Testis (tissue), 3 donors: ENCODE data around the gene NUDT5. TPM values are rescaled to one million over a fixed set of nuclear protein-coding genes. Genes with fewer than 3 reads are reported as not detected.

Experiments
- DNase-seq: peaks from one replicate; pipeline ENCODE4 v3.0.0-alpha.2; 2019
- H3K27ac ChIP-seq, 2 donors: fragments of 200-600 bp; sonication (generic); one replicate each; pipeline ENCODE4 v1.5.1; 2019
- H3K27me3 ChIP-seq: fragments of 200-600 bp; sonication (generic); one replicate; pipeline ENCODE4 v1.5.1; 2019
- H3K36me3 ChIP-seq: fragments of 200-600 bp; sonication (generic); one replicate; pipeline ENCODE4 v1.5.1; 2017; ENCODE audit warnings: low read depth; ENCODE audit errors: missing control alignments
- H3K4me1 ChIP-seq: fragments of 200-600 bp; sonication (generic); one replicate; pipeline ENCODE4 v1.5.1; 2019
- H3K4me3 ChIP-seq, 2 donors: fragments of 200-600 bp; sonication (generic); one replicate each; pipeline ENCODE4 v1.5.1; 2017 to 2019
- H3K9me3 ChIP-seq: fragments of 200-600 bp; sonication (generic); one replicate; pipeline ENCODE4 v1.5.1; 2017
- CTCF ChIP-seq, 3 experiments: fragments of 450-650 bp in 2 of 3; fragments of 200-600 bp in 1 of 3; sonication (generic) in 1 of 3; IDR thresholded peaks; one replicate each; pipeline ENCODE4 v1.5.1; 2016 to 2019; ENCODE audit warnings: antibody characterized with exemption in 3 of 3, mild to moderate bottlenecking in 2 of 3, moderate library complexity in 1 of 3
- POLR2A ChIP-seq: fragments of 450-650 bp; IDR thresholded peaks from one replicate; pipeline ENCODE4 v1.6.1; 2017; ENCODE audit warnings: antibody characterized with exemption, mild to moderate bottlenecking, moderate library complexity
- WGBS, 2 donors: methylation state at CpG; one replicate each; pipeline ENCODE4 v1.1.5; 2018; 5-methylcytosine and 5-hydroxymethylcytosine counted together
- intact Hi-C: fragments of 100-400 bp; cut with DNase I; formaldehyde crosslinking; loops from one replicate; pipeline ENCODE4 v1.15.1; 2023; ENCODE audit warnings: low total_unique reads
- polyA plus RNA-seq: library from polyadenylated mRNA; stranded (reverse); fragments of 350-450 nt; fragmentation: Illumina TruSeq; extraction: RNeasy Lipid Tissue Mini Kit (QIAGEN cat#74804); gene quantifications from one replicate; pipeline ENCODE4 v1.2.3, GENCODE V29; 2014; ENCODE audit warnings: low read depth, low replicate concordance; ENCODE audit not compliant: insufficient read depth
- total RNA-seq, 2 donors: library from RNA; depleted of rRNA; stranded (reverse); fragments of >200 nt; gene quantifications; one replicate each; pipeline ENCODE4 v1.2.3, GENCODE V29; 2016

NUDT5 gene
- total and polyA plus RNA-seq, 3 donors from 2014 or later: 22.0 to 26.5 (median 25.9) TPM

DNA sequence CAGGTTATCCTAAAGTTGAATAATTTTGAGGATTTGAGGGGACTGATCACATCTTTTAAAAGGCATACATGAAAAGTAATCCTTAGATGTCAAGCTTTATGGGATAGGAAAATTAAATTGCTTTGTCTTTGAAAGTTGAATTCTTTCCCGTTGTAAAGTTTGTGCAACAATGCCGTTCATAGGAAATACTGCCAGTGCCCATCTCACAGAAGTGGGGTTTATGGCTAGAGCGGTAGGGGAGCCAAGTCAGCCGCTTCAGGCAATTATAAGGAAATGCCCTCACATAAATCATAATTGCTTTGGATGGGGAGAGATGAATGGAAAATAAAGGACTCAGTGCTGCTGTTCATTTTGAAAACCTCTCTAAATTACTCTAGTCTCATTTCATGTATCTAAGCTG lies 18.4 kb upstream of the NUDT5 start:
- WGBS, 2 donors: 64 to 73% methylated on average over 4 of the region's 4 CpGs
- intact Hi-C loops: no loop called here
- no peaks in the 10 kb centered on the region for H3K9me3 ChIP-seq
- no peaks in the 10 kb centered on the region for H3K36me3 ChIP-seq
- no peaks in the 10 kb centered on the region for H3K27me3 ChIP-seq
- H3K27ac ChIP-seq: no peak overlapping the region
- no peak overlapping the region for H3K4me3 ChIP-seq
- no peak for DNase-seq
- H3K4me1 ChIP-seq: no peaks in the 10 kb centered on the region
- no peak for TF ChIP-seq CTCF (IDR thresholded peaks at IDR 0.05)
- TF ChIP-seq POLR2A: no peak

DNA sequence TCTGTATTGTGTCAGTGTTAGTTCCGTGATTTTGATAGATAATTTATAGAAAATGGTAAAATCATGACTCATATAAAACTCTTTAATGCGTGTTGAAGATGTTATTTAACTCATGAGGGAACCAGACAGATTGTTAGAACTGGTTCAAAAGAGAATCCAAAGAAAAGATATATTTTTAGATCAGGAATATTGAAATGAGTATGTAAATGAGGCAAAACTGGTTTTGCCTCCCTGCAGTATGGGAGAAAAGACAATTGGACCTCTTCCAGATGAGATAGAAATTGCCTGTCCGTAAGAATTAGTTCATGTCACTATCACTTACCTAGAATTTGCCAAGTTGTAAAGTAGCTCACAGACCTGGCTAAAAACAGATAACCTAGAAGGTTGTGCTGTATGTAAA lies 17.9 kb upstream of the NUDT5 start:
- intact Hi-C loops: no loop called here
- H3K4me3 ChIP-seq: no peak overlapping the region
- peaks cover 3% of the 10 kb centered on the region for H3K4me1 ChIP-seq
- no peak for TF ChIP-seq CTCF (IDR thresholded peaks at IDR 0.05)
- TF ChIP-seq POLR2A: no peak
- no peaks in the 10 kb centered on the region for H3K27me3 ChIP-seq
- DNase-seq: no peak
- no peak overlapping the region for H3K27ac ChIP-seq
- 76 to 81% methylated on average over 3 of the region's 3 CpGs for WGBS, 2 donors
- no peaks in the 10 kb centered on the region for H3K36me3 ChIP-seq
- no peaks in the 10 kb centered on the region for H3K9me3 ChIP-seq

GRCh38 chr10:12212454-12212853 lies 16.8 kb upstream of the NUDT5 start:
- 91 to 97% methylated on average over 3 of the region's 3 CpGs for WGBS, 2 donors
- Histone ChIP-seq H3K36me3 (no peaks in the 10 kb centered on the region), H3K27ac (no peak overlapping the region), H3K27me3 (no peaks in the 10 kb centered on the region), H3K9me3 (no peaks in the 10 kb centered on the region), H3K4me1 (peaks cover 3% of the 10 kb centered on the region), H3K4me3 (no peak overlapping the region)
- intact Hi-C loops: no loop called here
- no peak for TF ChIP-seq POLR2A
- no peak for TF ChIP-seq CTCF (IDR thresholded peaks at IDR 0.05)
- no peak for DNase-seq

DNA sequence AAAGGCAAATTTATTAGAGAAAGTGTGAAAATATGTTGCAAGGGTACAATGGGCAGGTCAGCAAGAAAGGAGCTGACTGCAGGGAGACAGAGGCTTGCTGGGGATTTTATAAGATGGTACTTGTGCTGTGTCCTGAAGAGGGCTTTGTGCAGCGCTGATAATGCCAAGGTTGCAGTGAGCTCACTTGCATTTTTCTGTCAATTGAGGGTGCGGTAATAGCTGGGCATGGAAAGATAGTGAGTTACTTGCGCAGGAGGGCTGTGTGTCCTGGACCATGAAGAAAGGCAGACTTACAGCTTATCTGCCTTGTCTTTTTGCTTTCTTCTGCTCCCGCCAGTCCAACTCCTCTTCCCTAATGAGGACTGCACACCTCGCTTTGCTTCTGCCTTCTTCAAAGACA lies 12.8 kb upstream of the NUDT5 start:
- H3K4me1 ChIP-seq: peaks cover 3% of the 10 kb centered on the region
- no peak overlapping the region for H3K4me3 ChIP-seq
- H3K9me3 ChIP-seq: no peaks in the 10 kb centered on the region
- peak; percentile 64 for DNase-seq
- peak overlapping the region; percentile 0 to 3 for H3K27ac ChIP-seq
- 71 to 87% methylated on average over 5 of the region's 5 CpGs for WGBS, 2 donors
- H3K27me3 ChIP-seq: no peaks in the 10 kb centered on the region
- TF ChIP-seq CTCF (IDR thresholded peaks at IDR 0.05) (no peak), POLR2A (no peak)
- H3K36me3 ChIP-seq: no peaks in the 10 kb centered on the region
- intact Hi-C loops: no loop called here

DNA sequence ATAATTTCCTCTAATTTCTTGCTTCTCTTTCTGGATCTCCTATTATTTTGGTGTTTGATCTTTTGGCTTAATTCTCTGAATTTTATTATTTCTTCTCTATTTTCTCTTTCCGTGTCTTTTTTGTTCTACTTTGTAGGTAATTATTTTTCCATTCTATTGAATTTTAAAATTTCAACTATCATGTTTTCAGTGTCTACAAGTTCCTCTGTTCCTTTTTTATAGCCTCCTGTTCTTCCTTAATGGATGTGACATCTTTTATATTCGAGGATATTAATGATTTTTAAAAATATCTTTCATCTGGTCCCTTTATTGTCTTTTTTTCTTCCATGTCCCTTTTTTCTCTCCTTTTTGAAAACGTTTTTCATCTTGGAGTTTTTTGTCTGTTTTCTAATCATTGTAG lies 11.4 kb upstream of the NUDT5 start:
- peaks cover 3% of the 10 kb centered on the region for H3K4me1 ChIP-seq
- 76 to 85% methylated on average over 3 of the region's 3 CpGs for WGBS, 2 donors
- H3K9me3 ChIP-seq: no peaks in the 10 kb centered on the region
- no peak for DNase-seq
- peak overlapping the region in 1 of 2 donors; percentile 37 for H3K27ac ChIP-seq
- intact Hi-C loops: no loop called here
- H3K36me3 ChIP-seq: no peaks in the 10 kb centered on the region
- TF ChIP-seq POLR2A: no peak
- no peak for TF ChIP-seq CTCF (IDR thresholded peaks at IDR 0.05)
- no peaks in the 10 kb centered on the region for H3K27me3 ChIP-seq
- no peak overlapping the region for H3K4me3 ChIP-seq
